Calu3 (cell line): Measurements from ENCODE around the gene FNDC3A. TPM values are rescaled to one million over a fixed set of nuclear protein-coding genes. Genes with fewer than 3 reads are reported as not detected.

ENCODE experiments used
- BruUV-seq: library from RNA; stranded (reverse); fragments of 400-500 nt; replicated peaks from 2 replicates; lab custom pipeline; 2021; lab: Mats Ljungman, UMichigan
- CTCF ChIA-PET: fragments of 300-600 bp; sonication (Branson Sonifier 250); formaldehyde crosslinking; loops from one replicate; lab custom pipeline; 2022; ENCODE audit warnings: antibody characterized with exemption; lab: Charles Lee
- DNase-seq: peaks from one replicate; pipeline ENCODE4 v3.0.0; 2022
- H3K27ac Mint-ChIP-seq: one replicate; pipeline ENCODE4 v1.8.0; 2022; ENCODE audit warnings: mixed read lengths; ENCODE audit not compliant: unreplicated experiment
- H3K27me3 Mint-ChIP-seq: one replicate; pipeline ENCODE4 v1.8.0; 2022; ENCODE audit warnings: mixed read lengths; ENCODE audit not compliant: unreplicated experiment
- H3K36me3 Mint-ChIP-seq: one replicate; pipeline ENCODE4 v1.8.0; 2022; ENCODE audit warnings: mild to moderate bottlenecking, moderate library complexity, mixed read lengths; ENCODE audit not compliant: insufficient read depth, unreplicated experiment
- H3K4me1 Mint-ChIP-seq: one replicate; pipeline ENCODE4 v1.8.0; 2022; ENCODE audit warnings: mild to moderate bottlenecking, low read depth, mixed read lengths; ENCODE audit not compliant: unreplicated experiment
- H3K4me3 Mint-ChIP-seq: one replicate; pipeline ENCODE4 v1.8.0; 2022; ENCODE audit warnings: mild to moderate bottlenecking, low read depth, moderate library complexity, mixed read lengths; ENCODE audit not compliant: unreplicated experiment
- H3K9me3 Mint-ChIP-seq: one replicate; pipeline ENCODE4 v1.8.0; 2022; ENCODE audit warnings: low read depth, mixed read lengths; ENCODE audit not compliant: unreplicated experiment
- CTCF ChIP-seq: fragments of 200-600 bp; IDR thresholded peaks from one replicate; pipeline ENCODE4 v1.8.0; 2022; ENCODE audit warnings: antibody characterized with exemption; ENCODE audit not compliant: unreplicated experiment
- intact Hi-C: fragments of 100-400 bp; cut with micrococcal nuclease; formaldehyde crosslinking; loops from one replicate; pipeline ENCODE4 v1.10.0; 2022; ENCODE audit not compliant: unreplicated experiment
- total RNA-seq: library from RNA; stranded (reverse); gene quantifications from 2 replicates; pipeline ENCODE4 v1.2.3, GENCODE V29; 2022

Gene FNDC3A
- total RNA-seq, 1 experiment from 2014 or later, result 36.2 TPM

DNA sequence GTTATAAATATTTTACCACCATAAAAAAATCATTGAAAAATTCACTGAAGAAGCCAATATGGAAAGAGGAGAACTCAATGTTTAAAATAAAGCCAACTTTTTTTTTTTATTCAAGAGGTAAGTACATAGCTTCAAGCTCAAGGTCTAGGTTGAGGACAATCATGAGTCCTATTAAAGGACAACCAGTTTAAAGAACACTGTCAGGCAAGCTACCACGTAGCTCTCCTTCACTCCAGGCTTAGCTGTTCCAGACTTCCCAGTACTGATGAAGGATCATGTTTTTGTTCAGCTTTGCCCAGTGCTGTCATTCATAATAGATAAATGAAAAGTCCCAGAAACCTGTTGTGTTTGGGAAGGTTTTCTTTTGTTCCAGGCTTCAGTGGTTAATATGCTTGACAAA is 234.4 kb downstream of the FNDC3A start:
- peaks cover 6% of the 10 kb centered on the region for H3K36me3 Mint-ChIP-seq
- no peak overlapping the region for H3K4me3 Mint-ChIP-seq
- intact Hi-C loops, result no loop called here
- CTCF ChIA-PET, result interaction anchor here (0.6 kb wide), 1 partner anchor 1357 kb away, joined by 3 read pairs; no protein-coding TSS in a partner anchor
- no peak for DNase-seq
- no peak for TF ChIP-seq CTCF
- no peaks in the 10 kb centered on the region for H3K27me3 Mint-ChIP-seq
- no peaks in the 10 kb centered on the region for H3K9me3 Mint-ChIP-seq
- H3K27ac Mint-ChIP-seq, result no peak overlapping the region
- BruUV-seq, result no TSS peak
- no peaks in the 10 kb centered on the region for H3K4me1 Mint-ChIP-seq

DNA sequence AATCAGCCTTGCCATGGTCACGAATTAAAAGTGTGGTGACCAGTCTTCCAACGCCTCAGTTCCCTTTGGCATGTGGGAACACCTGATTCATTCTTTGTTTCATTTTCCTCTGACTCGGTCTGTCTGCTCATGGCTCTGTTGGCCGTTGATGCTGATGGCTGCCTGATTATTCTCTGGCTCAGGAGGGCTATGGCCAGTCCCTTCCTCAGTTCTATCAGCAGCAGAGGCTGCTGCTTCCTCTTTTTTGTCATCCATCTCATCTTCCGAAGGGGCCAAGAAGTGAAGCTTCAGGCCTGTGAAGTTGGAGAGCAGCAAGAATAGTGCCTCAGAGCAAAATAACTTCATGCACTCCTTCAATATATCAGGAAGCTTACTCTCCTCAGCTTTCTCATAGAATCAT is 235.0 kb downstream of the FNDC3A start:
- H3K36me3 Mint-ChIP-seq, result peaks cover 6% of the 10 kb centered on the region
- no peak overlapping the region for H3K4me3 Mint-ChIP-seq
- no TSS peak for BruUV-seq
- no peak for DNase-seq
- intact Hi-C loops, result no loop called here
- no peaks in the 10 kb centered on the region for H3K27me3 Mint-ChIP-seq
- CTCF ChIA-PET, result no interaction called here
- H3K9me3 Mint-ChIP-seq, result no peaks in the 10 kb centered on the region
- H3K4me1 Mint-ChIP-seq, result no peaks in the 10 kb centered on the region
- H3K27ac Mint-ChIP-seq, result no peak overlapping the region
- TF ChIP-seq CTCF, result no peak

DNA sequence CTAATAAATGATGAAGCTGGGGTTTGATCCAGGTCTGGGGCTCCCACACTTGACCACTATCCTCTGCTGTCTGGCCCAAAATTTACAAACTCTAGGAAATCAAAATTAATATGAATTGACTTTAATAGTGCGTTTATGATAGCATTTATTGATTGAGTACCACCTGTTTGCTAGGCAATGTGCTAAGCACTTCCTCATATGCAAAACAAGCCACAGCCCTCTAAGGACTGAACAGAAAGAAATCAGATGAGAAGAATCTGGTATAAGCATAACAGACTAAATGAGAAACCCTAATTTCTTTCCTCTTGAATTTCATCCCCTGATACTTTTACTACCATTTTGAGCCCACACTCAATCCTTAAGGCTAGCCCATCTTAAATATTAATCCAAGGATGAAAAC is 237.8 kb downstream of the FNDC3A start:
- H3K27ac Mint-ChIP-seq, result no peak overlapping the region
- intact Hi-C loops, result no loop called here
- peaks cover 16% of the 10 kb centered on the region for H3K27me3 Mint-ChIP-seq
- no peak for TF ChIP-seq CTCF
- DNase-seq, result no peak
- BruUV-seq, result no TSS peak
- no peak overlapping the region for H3K4me3 Mint-ChIP-seq
- H3K4me1 Mint-ChIP-seq, result no peaks in the 10 kb centered on the region
- peaks cover 10% of the 10 kb centered on the region for H3K36me3 Mint-ChIP-seq
- CTCF ChIA-PET, result no interaction called here
- H3K9me3 Mint-ChIP-seq, result no peaks in the 10 kb centered on the region

DNA sequence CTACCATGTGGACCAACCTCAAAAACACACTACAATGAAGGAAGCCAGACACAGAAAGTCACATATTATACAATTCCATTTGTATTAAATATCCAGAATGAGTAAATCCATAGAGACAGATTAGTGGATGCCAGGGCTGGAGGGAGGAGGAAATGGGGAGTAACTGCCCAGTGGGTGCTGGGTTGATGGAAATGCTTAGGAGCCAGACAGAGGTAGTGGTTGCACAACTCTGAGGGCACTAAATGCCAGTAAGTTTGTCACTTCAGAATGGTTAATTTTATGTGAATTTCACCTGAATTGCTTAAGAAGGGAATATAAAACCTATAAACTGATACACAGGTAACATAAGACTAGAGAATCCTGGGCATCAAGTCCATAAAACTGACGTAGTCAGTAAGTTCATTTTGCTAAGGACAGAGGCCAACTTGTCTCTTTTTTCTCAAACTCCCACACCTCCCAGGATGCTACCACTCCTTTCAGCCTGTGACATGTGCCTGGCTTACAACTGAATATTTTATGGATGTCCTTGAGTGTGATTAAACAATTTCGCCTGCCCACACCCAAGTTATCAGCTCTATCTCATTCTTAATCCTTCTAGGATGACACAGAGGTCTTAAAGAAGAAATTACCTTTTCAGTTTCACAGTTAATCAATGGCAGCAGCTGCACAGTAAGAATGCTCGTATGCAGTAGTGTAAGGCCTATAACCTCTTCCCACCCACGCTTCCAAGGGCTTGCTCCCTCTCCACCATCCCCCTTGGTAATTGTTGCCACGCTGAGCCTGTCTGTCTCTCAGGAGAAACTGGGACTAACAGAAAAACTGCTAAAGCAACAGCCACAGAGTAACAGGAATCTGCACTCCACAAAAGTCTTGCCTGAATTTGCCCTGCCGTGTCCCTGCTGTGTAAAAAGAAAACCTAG is 238.5 kb downstream of the FNDC3A start:
- CTCF ChIA-PET, result no interaction called here
- no TSS peak for BruUV-seq
- H3K27me3 Mint-ChIP-seq, result peaks cover 21% of the 10 kb centered on the region
- no peak overlapping the region for H3K4me3 Mint-ChIP-seq
- H3K4me1 Mint-ChIP-seq, result no peaks in the 10 kb centered on the region
- H3K36me3 Mint-ChIP-seq, result peaks cover 10% of the 10 kb centered on the region
- no peak for DNase-seq
- no peak overlapping the region for H3K27ac Mint-ChIP-seq
- TF ChIP-seq CTCF, result no peak
- no peaks in the 10 kb centered on the region for H3K9me3 Mint-ChIP-seq
- intact Hi-C loops, result no loop called here
